Epidermal melanocyte (primary cell): Measurements from ENCODE around the gene OLFML2A.

ENCODE experiments used
- DNase-seq: peaks from one replicate; pipeline ENCODE4 v3.0.0; 2011; ENCODE audit warnings: low spot score; ENCODE audit not compliant: insufficient read length

Gene OLFML2A

GRCh38 chr9:124852829-124853531 lies 76.0 kb downstream of the OLFML2A start, which contains the start of gene WDR38:
Gene WDR38 (plus strand): TSS chr9:124853460. CDS start chr9:124853532, 72 bp downstream.
- peak; percentile 90 for DNase-seq

DNA sequence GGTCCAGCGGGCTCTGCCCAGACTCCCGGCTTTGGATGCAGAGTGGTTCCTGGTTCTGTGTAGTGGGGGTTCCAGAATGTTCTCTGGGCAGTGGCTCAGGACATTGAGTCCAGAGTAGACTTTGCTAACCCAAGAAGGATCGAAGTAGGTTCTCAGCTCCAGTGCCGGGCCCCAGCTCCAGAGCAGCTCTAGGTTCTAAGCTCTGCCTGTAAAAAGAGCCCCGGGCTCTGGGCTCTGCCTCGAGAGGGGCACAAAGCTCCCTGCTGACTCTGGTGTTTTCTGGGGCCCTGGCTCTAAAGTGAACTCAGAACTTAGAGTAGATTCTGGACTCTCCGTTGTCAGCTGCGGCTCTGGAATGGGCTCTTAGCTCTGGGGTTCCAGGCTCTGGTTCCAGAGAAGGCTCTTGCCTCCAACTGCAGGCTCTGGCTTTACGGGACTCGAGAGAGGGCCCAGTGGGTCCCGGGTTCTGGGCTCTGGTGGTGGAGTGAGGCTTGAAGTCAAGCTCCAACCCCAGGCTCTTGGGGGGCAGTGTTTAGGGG lies 76.7 kb downstream of the OLFML2A start:
- DNase-seq: no peak

- DNase-seq: no peak
Measured at GRCh38 chr9:124854161-124854560, 77.2 kb downstream of the OLFML2A start.

GRCh38 chr9:124854822-124855221 lies 77.9 kb downstream of the OLFML2A start:
- DNase-seq: no peak

DNA sequence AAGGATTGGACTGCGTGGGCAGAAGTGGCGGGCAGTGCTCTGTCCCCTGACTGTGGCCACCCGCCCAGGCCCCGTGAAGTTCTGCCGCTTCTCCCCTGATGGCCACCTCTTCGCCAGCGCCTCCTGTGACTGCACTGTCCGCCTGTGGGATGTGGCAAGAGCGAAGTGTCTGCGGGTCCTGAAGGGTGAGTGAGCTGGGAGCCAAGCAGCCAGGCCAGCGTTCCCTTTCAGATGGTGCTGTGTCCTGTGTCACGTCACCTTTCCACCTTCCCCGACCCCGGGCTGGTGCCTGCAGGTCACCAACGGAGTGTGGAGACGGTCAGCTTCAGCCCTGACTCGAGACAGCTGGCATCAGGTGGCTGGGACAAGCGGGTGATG lies 78.6 kb downstream of the OLFML2A start:
- DNase-seq: no peak

DNA sequence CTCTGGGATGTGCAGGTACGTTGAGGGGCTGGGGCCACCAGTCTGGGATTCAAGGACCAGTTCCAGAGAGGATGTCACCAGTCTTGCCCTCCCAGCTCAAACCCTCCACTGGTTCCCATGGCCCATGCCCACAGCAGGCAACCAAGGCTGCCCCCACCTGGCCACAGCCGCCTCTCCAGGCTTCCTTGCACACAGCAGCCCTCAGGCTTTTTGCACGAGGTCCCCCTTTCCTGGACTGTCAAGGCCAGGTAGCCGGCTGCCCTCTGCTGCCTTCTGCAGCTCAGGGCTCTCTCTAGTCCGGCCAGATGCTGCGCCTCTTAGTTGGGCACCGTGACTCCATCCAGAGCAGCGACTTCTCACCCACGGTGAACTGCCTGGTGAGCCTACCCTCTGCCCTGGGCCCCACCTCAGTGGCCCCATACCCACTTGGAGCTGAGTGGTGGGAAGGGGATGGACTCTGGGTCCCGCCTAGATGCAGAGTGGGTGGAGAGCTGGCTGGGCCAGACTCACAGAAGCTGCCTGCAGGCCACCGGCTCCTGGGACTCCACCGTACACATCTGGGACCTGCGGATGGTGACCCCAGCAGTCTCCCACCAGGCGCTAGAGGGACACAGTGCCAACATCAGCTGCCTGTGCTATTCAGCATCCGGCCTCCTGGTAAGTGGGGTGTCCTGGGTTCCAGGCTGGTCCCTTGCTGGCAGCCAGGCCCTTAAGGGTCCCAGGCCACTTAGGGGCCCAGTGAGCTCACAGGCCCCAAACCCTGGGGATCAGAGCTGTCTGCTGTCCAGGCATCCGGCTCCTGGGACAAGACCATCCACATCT lies 79.2 kb downstream of the OLFML2A start:
- no peak for DNase-seq

DNA sequence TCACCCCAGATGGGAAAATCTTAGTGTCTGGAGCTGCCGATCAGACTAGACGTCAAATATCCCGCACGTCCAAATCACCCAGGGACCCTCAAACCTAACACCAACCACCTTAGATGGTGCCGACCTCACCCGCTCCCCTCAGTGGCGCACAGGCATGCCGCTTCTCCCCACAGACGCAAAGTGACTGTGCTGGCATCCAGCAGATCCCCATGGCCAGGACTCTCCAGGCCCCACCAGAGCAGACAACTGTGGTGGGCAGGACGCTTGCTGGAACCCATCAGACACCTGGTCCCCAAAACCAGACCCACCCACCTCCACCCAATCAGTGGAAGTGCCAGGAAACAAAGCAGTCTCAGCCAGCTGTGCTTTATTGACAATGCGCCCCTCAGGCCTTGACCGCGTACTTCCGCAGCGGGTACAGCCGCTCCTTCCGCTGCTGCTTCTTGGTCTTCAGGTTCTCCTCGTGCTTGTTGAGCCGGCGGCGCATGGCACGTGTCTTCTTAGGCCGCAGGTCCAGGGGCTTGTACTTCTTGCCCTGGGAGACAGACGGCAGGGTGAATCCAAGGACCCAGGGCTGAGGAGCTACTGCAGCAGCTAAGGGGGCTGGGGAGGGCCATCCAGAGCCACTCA lies 80.7 kb downstream of the OLFML2A start:
- DNase-seq: no peak

DNA sequence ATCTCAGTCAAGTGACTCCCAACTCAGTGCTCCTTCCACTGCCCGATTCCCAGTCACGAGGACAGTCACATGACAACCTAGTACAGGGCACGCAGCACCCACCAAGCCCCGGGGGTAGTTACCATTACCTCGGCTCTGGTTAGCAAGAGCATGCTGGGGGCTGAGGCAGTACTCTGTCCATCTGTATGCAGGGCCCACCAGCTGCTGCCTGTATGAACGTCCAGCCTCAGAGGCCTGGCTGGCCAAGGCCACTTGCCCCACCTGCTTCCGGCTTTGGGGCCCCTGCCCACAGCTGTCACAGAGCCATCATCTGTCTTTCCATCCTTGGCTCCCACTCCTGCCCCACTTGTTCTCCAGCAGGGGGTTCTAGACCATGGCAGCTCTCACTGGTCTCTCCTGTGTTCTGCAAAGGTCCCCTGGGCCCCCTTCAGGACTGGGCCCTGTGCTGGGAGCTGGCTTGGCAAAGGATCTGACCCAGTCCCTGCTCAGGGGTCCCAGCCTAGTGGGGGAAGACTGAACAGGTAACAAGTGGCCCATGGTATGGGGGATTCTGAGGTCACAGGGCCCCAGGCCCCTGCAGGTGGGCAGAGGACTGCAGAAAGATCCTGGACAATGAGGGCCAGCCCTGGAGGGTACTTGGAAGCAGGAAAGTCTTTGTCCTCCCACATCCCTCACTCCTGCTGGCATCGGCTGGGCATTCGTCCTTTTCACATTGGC lies 81.6 kb downstream of the OLFML2A start:
- DNase-seq: no peak

- no peak for DNase-seq
Measured at GRCh38 chr9:124859803-124860581, 83.1 kb downstream of the OLFML2A start.

- DNase-seq: no peak
Measured at GRCh38 chr9:124860582-124861341, 83.8 kb downstream of the OLFML2A start.

DNA sequence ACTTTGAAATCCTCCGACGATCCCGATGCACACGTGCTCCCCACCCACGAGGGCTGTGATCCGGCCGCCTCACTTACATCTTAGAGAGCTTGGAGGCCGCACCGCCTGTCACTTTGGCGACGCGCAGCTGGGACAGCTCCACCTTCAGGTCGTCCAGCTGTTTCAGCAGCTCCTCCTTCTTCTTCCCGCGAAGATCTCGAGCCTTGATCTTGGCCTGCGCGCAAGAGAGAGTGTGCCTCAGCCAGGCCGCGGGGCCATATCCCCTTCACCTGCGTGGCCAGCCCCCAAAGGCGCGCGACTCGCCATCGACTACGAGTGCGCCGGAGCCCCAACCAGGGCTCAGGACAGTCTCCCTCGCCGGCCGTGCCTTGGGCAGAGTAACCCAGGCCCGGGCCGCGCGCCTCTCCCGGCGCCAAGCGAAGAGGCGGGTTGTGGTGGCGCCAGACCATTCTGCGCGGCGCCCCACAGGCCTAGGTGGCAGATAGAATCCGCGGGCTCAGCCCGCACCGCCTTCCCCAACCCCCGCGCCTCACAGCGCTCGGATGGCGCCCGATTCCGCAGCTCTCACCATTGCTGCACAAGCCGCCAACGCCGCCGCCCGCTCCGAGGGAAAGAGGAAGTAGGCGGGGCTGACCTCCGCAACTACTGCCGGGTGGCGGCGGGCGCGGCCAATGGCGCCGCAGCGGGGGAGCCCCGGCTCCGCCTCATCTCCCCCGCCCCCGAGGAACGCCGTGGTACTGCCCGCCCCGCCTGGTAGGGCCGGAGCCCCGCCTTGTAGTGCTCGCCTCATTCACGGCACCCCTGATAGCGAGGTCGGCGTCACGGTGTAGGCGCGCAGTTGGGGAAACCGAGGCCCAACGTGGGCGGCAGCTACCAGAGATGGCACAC lies 84.7 kb downstream of the OLFML2A start, which contains the start of the genes ARPC5L and RPL35:
Gene ARPC5L, plus strand, starts transcription at position 789 of the 888 bp plus-strand sequence. CDS start 7,161 bp downstream, outside the sequence.
Gene RPL35, minus strand, starts transcription at position 616 of the 888 bp plus-strand sequence. Its CDS starts 45 bp downstream, at position 571.
- DNase-seq: peak; percentile 98

- no peak for DNase-seq
Measured at GRCh38 chr9:124863371-124863871, 86.5 kb downstream of the OLFML2A start.
